Activated gamma-delta T cell (primary cell): ENCODE results near the gene ZNF606.
"Not testable (repeated sequence)": the region's sequence is repeated elsewhere in the genome, so short reads cannot be mapped to it uniquely, and the experiment has no call there.

Experiments
- DNase-seq: peaks from one replicate; lab custom pipeline; 2025; lab: John Stamatoyannopoulos, UW

Gene ZNF606

GRCh38 chr19:58009666-58010301, 7.2 kb upstream of the ZNF606 start:
- peak; percentile 16 for DNase-seq

DNA sequence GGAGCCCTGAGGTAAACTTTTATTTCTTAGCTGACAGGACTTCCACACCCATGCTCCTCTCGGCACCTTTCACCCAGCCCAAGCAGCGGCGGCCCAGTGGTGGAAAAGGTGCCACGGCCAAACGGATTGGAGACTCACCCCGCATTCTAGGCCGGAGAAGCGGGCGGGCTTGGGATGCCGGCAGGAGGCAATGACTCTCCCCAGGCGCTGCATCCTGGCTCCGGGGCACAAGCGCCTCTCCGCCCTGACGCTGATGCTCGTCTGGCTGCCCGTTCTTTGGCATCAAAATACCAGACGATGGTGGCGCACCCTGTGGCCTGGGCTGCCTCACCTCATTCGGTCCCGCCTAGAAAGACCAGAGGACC, 6.7 kb upstream of the ZNF606 start:
- no peak for DNase-seq

GRCh38 chr19:58008877-58009276, 6.3 kb upstream of the ZNF606 start:
- not testable (repeated sequence) for DNase-seq

GRCh38 chr19:58007285-58007684, 4.7 kb upstream of the ZNF606 start:
- DNase-seq: no peak

DNA sequence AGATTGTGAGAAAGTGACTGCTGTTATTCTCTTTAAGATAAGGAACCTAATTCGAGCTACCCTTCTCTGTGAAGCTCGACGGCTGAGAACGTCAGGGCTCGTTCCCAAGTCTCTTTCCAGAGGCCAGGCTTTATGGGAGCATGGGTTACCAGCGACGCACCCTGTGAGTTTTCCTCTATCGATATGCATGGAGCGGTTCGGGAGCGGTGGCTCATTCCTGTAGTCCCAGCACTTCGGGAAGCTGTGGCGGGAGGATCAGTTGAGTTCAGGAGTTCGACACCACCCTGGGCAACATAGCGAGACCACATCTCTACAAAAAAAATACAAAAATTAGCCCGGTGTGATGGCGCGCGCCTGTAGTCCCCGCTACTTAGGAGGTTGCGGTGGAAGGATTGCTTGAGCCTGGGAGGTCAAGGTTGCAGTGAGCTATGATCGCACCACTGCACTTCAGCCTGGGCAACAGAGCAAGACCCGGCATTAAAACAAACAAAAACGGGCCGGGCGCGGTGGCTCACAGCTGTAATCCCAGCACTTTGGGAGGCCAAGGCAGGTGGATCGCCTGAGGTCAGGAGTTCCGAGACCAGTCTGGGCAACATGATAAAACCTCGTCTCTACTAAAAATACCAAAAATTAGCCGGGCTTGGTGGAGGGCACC, 681 bp upstream of the ZNF606 start:
- DNase-seq: no peak

- no peak for DNase-seq
These were observed 688 bp downstream of the ZNF606 start for GRCh38 chr19:58001895-58002369.

DNA sequence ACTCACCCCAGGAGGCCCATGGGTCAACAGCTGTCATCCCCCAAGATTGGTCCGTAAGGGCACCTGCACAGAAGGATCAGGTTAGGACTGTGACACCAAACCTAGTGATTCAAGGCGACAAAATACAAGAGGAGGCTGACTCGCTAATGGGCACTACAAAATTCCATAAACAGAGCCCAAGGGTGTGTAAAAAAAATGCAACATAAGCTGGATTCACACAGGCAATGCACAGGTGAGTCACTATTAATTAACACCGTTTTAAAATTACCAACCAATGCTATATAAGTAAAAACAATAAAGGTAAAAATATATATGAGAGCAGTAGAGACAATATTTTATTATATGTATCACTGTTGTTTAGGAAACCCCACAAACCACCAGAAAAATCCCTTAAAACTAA, 1.9 kb downstream of the ZNF606 start:
- DNase-seq: no peak

- no peak for DNase-seq
These were observed 9.8 kb downstream of the ZNF606 start for GRCh38 chr19:57992841-57993240.

GRCh38 chr19:57978586-57979289, 23.9 kb downstream of the ZNF606 start:
- no peak for DNase-seq

DNA sequence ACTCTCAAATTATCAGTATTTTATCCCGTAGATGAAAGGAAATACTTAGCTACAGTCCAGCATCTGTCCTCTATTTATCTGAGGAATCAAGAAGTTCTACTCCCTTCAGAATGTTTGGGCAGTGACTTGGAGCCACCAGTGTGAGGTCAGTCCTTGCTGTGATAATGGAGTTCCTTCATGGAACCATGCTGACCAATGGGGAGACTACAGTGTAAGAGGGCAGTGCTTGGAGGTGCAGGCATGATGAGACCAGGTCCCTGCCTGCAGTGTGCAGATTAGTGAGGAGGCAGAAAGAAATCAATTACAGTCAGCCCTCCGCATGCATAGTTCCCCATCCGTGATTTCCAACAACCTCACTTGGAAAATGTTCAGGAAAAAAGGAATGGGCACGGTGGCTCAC, 28.2 kb downstream of the ZNF606 start, which contains the start of gene C19orf18:
Gene C19orf18 (minus strand): TSS at position 101 of the 400 bp plus-strand sequence. CDS start 102 bp downstream, outside the sequence.
- DNase-seq: no peak

DNA sequence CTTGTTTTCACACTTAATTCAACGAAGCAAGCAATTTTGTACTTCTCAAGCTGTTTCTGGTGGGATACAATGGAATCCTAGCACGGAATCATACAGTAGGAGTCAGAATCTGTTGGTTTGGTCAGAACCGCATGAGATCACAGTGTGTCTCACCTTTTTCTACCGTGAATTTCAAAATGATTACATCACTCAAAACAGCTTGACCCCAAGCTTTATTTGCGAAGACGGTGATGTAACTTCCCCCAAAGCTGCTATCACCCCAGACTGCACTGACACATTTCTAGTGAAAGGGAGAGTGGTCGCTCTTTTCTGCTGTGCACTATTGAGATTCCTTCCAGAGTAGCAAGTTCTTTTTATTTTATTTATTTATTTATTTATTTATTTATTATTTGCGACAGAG, 37.9 kb downstream of the ZNF606 start:
- no peak for DNase-seq

DNA sequence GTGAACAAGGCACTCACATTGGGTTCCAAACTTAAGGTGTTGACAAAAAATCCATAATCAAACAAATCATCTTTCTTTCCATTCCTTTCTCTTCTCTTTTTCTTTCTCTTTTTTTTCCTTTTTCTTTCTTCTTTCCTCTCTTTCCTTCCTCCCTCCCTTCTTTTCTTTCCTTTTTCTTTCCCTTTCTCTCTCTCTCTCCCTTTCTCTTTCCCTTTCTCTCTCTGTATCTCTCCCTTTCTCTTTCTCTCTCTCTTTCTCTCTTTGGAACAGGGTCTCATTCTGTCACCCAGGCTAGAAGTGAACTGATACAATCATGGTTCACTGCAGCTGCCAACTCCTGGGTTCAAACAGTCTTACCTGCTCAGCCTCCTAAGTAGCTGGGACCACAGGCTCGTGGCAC, 40.8 kb downstream of the ZNF606 start:
- no peak for DNase-seq

- no peak for DNase-seq
These were observed 47.6 kb downstream of the ZNF606 start for GRCh38 chr19:57954996-57955395.

- no peak for DNase-seq
These were observed 52.9 kb downstream of the ZNF606 start for GRCh38 chr19:57949702-57950101.

DNA sequence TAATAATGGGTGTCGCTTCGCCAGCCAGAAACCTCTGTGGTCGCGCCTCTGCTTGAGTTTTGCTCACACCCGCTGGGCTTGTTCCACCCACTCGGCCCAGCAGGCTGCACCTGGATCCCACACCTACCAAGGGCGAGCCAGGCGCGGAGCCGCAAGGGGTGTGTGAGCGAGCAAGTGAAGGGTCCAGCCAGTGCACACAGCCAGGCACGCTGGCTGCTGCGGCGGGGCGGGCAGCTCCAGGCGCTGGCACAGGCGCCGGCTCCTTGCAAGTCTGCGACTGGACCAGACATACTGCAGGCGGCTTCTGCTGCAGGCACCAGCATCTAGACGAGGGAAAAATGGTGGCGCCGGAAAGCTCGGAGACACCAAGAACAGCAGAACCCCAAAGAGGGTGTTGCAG, 53.3 kb downstream of the ZNF606 start:
- no peak for DNase-seq

- DNase-seq: peak; percentile 60
These were observed 55.0 kb downstream of the ZNF606 start, which contains the start of gene ZNF256 for GRCh38 chr19:57947419-57948134. ZNF256 (minus strand) TSS chr19:57947706; CDS start chr19:57947474, 232 bp downstream.

DNA sequence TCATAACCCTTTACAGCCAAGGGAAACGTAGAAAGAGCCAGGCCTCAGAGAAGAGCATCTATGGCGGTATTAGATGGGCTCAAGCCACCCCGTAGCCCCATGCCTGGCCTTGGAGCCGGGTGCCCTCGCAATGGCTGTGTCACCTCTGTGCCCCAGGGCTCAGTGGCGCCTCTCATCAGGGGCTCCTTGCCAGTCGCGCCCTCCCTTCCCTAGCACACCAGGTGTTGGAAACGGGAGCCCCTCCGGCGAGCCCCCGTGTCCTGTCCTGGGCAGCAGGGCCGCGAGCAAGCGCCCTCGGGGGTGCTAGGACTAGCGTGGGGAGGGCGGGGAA, 55.6 kb downstream of the ZNF606 start:
- no peak for DNase-seq

- DNase-seq: no peak
These were observed 56.3 kb downstream of the ZNF606 start for GRCh38 chr19:57946316-57946715.

GRCh38 chr19:57941593-57941992, 61.0 kb downstream of the ZNF606 start:
- DNase-seq: no peak

GRCh38 chr19:57935731-57936130, 66.9 kb downstream of the ZNF606 start:
- DNase-seq: no peak

DNA sequence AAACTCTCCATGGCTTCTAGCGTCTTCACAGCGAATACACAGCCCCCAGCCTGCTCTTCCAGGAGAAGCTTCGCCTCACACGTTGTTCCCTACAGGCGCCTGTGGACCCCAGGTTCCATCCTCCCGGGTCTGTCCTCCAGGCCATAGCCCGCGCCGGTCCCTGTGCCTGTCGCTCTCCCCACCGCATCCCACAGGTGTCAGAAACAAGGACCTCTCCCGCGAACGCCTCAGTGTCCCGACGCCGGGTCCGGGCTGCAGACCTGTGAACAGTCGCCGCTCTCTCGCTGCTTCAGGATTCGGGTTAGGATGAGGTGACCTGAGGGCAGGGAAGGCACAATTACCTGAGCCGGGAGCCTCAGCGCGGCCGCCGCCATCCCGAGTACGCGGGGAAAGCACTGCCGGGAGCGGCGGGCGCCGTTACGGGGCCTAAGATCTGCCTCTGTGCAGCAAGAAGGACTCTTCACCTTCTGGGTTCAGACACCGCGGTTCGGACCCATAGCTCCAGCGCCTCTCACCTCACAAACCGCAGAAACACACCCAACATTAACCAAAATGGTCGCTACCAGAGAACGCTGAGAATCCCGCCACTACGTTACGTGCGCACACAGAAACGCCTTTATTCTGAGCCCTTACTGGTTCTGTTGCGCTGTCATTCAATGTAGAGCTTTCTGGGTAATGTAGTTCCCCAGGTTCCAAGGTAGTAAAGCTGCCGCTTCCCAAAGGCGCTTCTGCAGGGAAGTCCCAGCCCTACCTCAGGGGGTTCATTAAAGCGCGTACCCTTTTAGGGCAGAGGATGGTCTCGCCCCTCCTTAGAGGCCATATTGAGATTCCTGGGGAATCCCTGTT, 67.6 kb downstream of the ZNF606 start, which contains the start of gene ZNF418:
Gene ZNF418 (minus strand): TSS at position 583 of the 846 bp plus-strand sequence. CDS start 1,580 bp downstream, outside the sequence.
- DNase-seq: no peak
